Left cardiac atrium (tissue), 4 donors: ENCODE measurements around the gene EFNA5. TPM values are rescaled to one million over a fixed set of nuclear protein-coding genes. Genes with fewer than 3 reads are reported as not detected.
A peak's percentile ranks its signal among the peaks of the same experiment; 100 is the strongest.

Experiments
- ATAC-seq, 2 donors: fragments of 200-7000 bp; cut with Tn5 transposase; one replicate each; pipeline ENCODE4 v1.9.1; 2020; ENCODE audit warnings: mild to moderate bottlenecking in 2 of 2, moderate library complexity in 2 of 2
- DNase-seq: peaks from one replicate; pipeline ENCODE4 v3.0.0-alpha.2; 2020
- intact Hi-C, 2 donors: fragments of 100-400 bp; cut with DNase I; formaldehyde crosslinking; loops; one replicate each; pipeline versions ENCODE4 v1.14.1 to v1.15.1; 2022 to 2023
- total RNA-seq, 2 donors: library from RNA; stranded (reverse); fragmentation: NEBNext Ultra II Directional; extraction: Animal tissue kit (Norgen Biotek cat#: 25700); gene quantifications; one replicate each; pipeline ENCODE4 v1.2.1, GENCODE V29; 2021
- donor health status: DM: no; HTN: yes; CAD: no.
- donor health status: DM: no; HTN: yes; CAD: no; lungs with severe emphysema.
- donor health status: DM: yes; HTN: yes; CAD: no.
- donor health status: Dilated cardiomyopathy.

The EFNA5 gene
- total RNA-seq, 2 donors from 2014 or later, result 23.9 to 29.2 TPM

- ATAC-seq, result peak in 1 of 2 donors; percentile 51
- intact Hi-C loops, result no loop called here
- DNase-seq, result no peak
Observed at GRCh38 chr5:107615299-107615817, 55.4 kb downstream of the EFNA5 start.

- intact Hi-C loops, result no loop called here
- DNase-seq (no peak), ATAC-seq (no peak)
Observed at GRCh38 chr5:107612541-107612940, 58.2 kb downstream of the EFNA5 start.

GRCh38 chr5:107610798-107611197 lies 59.9 kb downstream of the EFNA5 start:
- ATAC-seq, result no peak
- intact Hi-C loops, result no loop called here

GRCh38 chr5:107607671-107608345 lies 62.9 kb downstream of the EFNA5 start:
- peak in 1 of 2 donors; percentile 33 for ATAC-seq
- DNase-seq, result no peak
- intact Hi-C loops, result no loop called here

More at GRCh38 chr5:107610798-107611197, 59.9 kb downstream of the EFNA5 start:
- no peak for DNase-seq

GRCh38 chr5:107607196-107607595 lies 63.5 kb downstream of the EFNA5 start:
- DNase-seq, result no peak
- intact Hi-C loops, result no loop called here
- no peak for ATAC-seq

GRCh38 chr5:107605596-107606125 lies 65.1 kb downstream of the EFNA5 start:
- ATAC-seq, result no peak
- no peak for DNase-seq
- intact Hi-C loops, result no loop called here

- intact Hi-C loops, result no loop called here
- no peak for ATAC-seq
- DNase-seq, result no peak
Observed at GRCh38 chr5:107604990-107605389, 65.7 kb downstream of the EFNA5 start.

- intact Hi-C loops, result no loop called here
- DNase-seq (no peak), ATAC-seq (no peak)
Observed at GRCh38 chr5:107604146-107604910, 66.4 kb downstream of the EFNA5 start.

GRCh38 chr5:107603349-107603748 lies 67.4 kb downstream of the EFNA5 start:
- no peak for DNase-seq
- ATAC-seq, result no peak
- intact Hi-C loops, result no loop called here

- intact Hi-C loops, result no loop called here
- DNase-seq (no peak), ATAC-seq (no peak)
Observed at GRCh38 chr5:107602896-107603295, 67.8 kb downstream of the EFNA5 start.

GRCh38 chr5:107601076-107601475 lies 69.7 kb downstream of the EFNA5 start:
- DNase-seq, result peak; percentile 32
- intact Hi-C loops, result no loop called here

GRCh38 chr5:107598958-107599357 lies 71.8 kb downstream of the EFNA5 start:
- intact Hi-C loops, result no loop called here
- ATAC-seq, result no peak
- no peak for DNase-seq

More at GRCh38 chr5:107601076-107601475, 69.7 kb downstream of the EFNA5 start:
- peak; percentile 52 to 91 for ATAC-seq

GRCh38 chr5:107597803-107598202 lies 72.9 kb downstream of the EFNA5 start:
- no peak for DNase-seq
- intact Hi-C loops, result no loop called here
- ATAC-seq, result no peak

GRCh38 chr5:107597247-107597646 lies 73.5 kb downstream of the EFNA5 start:
- intact Hi-C loops, result no loop called here
- no peak for ATAC-seq
- no peak for DNase-seq

- ATAC-seq, result peak; percentile 74 to 91
- intact Hi-C loops, result no loop called here
Observed at GRCh38 chr5:107594253-107595045, 76.3 kb downstream of the EFNA5 start.

GRCh38 chr5:107593009-107593408 lies 77.7 kb downstream of the EFNA5 start:
- peak in 1 of 2 donors; percentile 29 for ATAC-seq
- DNase-seq, result no peak
- intact Hi-C loops, result no loop called here

More at GRCh38 chr5:107594253-107595045, 76.3 kb downstream of the EFNA5 start:
- DNase-seq, result no peak

GRCh38 chr5:107592515-107592914 lies 78.2 kb downstream of the EFNA5 start:
- intact Hi-C loops, result no loop called here
- DNase-seq, result no peak
- peak; percentile 35 to 67 for ATAC-seq

- no peak for ATAC-seq
- no peak for DNase-seq
- intact Hi-C loops, result no loop called here
Observed at GRCh38 chr5:107590686-107591085, 80.1 kb downstream of the EFNA5 start.

GRCh38 chr5:107589520-107590193 lies 81.1 kb downstream of the EFNA5 start:
- intact Hi-C loops, result no loop called here
- DNase-seq, result no peak
- ATAC-seq, result no peak
